Measurements from ENCODE around the gene LIME1.
"Not testable (repeated sequence)": the region's sequence is repeated elsewhere in the genome, so short reads cannot be mapped to it uniquely, and the experiment has no call there.

Gene LIME1

GRCh38 chr20:63708301-63709148 is 27.9 kb upstream of the LIME1 start:
- DNase-seq, result no peak

DNA sequence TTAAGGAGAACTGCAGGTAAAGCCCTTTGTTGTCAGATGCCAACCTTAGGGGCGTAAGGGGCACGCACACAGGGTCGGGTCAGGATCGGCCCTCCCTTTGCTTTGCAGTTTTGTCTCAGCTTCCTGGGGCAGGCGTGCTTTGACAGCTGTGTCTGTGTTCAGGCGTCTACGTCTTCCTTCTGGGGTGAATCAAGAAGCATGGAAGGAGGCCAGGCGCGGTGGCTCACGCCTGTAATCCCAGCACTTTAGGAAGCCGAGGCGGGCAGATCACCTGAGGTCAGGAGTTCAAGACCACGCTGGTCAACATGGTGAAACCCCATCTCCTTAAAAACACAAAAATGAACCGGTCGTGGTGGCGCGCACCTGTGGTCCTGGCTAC is 27.3 kb upstream of the LIME1 start:
- no peak for DNase-seq

DNA sequence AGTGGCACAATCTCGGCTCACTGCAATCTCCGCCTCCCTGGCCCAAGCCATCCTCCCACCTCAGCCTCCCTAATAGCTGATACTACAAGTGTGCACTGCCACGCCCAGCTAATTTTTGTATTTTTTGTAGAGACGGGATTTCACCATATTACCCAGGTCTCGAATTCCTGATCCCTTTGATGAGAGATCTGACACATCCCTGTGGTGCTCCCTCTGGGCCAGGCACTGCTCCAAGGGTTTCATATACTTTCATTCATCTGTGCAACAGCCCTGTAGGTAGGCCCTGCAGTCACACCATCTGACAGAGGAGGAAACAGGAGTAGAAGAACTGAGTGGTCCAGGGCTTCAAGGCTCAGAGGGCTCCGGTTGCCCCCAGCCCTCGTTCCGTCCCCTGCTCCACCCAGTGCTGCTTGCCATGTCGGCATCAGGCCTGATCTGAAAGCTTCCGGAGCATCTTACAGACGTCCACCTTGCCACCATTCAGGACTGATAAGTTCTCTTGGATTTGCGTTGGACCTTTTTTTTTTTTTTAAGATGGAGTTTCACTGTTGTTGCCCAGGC is 25.3 kb upstream of the LIME1 start:
- DNase-seq, result no peak

DNA sequence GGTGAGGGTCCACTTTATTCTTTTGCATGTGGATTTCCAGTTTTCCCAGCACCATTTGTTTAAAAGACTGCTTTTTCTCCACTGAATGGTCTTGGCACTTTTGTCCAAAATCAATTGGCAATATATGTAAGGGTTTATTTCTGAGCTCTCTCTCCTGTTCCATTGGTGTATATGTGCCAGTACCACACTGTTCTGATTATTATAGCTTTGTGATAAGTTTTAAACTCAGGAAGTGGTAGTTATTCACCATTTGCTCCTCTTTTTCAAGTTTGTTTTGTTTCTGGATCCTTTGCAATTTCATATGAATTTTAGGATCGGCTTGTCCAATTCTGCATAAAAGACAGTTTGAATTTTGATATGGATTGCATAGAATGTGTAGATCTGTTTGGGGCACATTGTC is 24.3 kb upstream of the LIME1 start:
- no peak for DNase-seq

- no peak for DNase-seq
Observed at GRCh38 chr20:63714858-63715257, 21.6 kb upstream of the LIME1 start.

- DNase-seq, result no peak
Observed at GRCh38 chr20:63718996-63719395, 17.5 kb upstream of the LIME1 start.

- DNase-seq, result not testable (repeated sequence)
Observed at GRCh38 chr20:63722967-63723622, 13.4 kb upstream of the LIME1 start.

GRCh38 chr20:63730189-63730733 is 6.2 kb upstream of the LIME1 start:
- not testable (repeated sequence) for DNase-seq

DNA sequence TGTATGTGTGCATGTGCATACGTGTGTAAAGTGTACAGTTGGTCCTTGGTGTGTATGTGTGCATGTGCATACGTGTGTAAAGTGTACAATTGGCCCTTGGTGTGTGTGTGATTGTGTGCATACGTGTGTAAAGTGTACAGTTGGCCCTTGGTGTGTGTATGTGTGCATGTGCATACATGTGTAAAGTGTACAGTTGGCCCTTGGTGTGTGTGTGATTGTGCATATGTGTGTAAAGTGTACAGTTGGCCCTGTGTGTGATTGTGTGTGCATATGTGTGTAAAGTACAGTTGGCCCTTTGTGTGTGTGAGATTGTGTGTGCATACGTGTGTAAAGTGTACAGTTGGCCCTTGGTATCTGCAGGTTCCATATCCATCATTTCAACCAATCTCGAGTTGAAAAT is 5.1 kb upstream of the LIME1 start:
- no peak for DNase-seq

GRCh38 chr20:63732118-63733095 is 4.1 kb upstream of the LIME1 start:
- DNase-seq, result no peak

DNA sequence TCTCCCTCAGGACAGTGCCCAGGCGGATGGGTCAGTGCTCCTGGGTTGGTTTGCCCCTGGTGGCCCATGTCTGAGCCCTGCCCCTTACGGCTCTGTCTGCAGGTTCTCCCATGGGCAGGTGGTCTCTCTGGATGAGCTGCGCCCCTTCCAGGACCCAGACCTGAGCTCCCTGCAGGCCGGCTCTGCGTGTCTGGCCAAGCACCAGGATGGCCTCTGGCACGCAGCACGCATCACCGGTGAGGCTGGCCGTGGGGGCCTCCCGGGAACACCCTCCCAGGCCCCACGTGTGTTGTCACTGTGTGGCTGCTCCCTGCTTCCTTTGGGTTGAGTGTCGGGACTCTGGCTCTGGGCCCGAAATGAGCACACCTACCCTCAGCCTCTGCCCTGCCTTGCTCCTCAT is 3.3 kb upstream of the LIME1 start:
- DNase-seq, result no peak

GRCh38 chr20:63733579-63734081 is 2.8 kb upstream of the LIME1 start:
- DNase-seq, result no peak

- DNase-seq, result no peak
Observed at GRCh38 chr20:63734111-63734945, 2.1 kb upstream of the LIME1 start.

DNA sequence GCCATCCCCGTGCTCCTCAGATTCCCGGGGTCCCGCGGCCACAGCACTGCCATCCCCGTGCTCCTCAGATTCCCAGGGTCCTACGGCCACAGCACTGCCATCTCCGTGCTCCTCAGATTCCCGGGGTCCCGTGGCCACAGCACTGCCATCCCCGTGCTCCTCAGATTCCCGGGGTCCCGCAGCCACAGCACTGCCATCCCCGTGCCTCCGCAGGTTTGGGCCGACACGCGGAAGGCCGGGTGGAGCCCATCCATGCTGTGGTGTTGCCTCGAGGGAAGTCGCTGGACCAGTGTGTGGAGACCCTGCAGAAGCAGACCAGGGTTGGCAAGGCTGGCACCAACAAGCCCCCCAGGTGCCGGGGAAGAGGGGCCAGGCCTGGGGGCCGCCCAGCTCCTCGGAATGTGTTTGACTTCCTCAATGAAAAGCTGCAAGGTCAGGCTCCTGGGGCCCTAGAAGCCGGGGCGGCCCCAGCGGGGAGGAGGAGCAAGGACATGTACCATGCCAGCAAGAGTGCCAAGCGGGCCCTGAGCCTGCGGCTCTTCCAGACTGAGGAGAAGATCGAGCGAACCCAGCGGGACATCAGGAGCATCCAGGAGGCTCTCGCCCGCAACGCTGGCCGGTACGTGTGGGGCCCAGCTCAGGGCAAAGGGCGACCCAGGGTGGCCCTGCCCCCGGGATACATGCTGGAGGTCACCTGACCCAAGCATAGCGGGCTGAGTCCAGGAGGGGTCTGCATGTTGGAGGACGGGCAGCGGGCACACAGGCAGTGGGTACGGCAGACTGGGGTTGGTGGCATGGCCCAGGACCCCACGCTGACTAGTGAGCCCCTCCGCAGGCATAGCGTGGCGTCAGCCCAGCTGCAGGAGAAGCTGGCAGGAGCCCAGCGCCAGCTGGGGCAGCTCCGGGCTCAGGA is 1.3 kb upstream of the LIME1 start:
- no peak for DNase-seq

GRCh38 chr20:63736893-63737694 is 630 bp downstream of the LIME1 start:
- no peak for DNase-seq

- DNase-seq, result no peak
Observed at GRCh38 chr20:63737695-63737944, 1.2 kb downstream of the LIME1 start.

DNA sequence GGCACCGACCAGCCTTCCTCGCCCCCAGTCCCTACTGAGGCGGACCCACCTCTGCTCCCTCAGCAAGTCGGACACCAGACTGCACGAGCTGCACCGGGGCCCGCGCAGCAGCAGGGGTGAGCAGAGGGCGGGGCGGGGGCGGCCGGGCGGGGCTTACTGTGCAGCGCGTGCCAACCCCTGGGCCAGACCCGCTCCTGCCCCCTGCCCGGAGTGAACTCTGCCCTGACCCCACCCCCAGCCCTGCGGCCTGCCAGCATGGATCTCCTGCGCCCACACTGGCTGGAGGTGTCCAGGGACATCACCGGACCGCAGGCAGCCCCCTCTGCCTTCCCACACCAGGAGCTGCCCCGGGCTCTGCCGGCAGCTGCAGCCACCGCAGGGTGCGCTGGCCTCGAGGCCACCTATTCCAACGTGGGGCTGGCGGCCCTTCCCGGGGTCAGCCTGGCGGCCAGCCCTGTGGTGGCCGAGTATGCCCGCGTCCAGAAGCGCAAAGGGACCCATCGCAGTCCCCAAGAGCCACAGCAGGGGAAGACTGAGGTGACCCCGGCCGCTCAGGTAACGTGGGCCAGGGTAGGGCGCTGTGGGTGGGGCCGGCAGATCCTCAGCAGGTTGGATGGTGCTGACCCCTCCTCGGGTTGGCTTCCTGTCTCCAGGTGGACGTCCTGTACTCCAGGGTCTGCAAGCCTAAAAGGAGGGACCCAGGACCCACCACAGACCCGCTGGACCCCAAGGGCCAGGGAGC is 1.7 kb downstream of the LIME1 start:
- no peak for DNase-seq

- DNase-seq, result no peak
Observed at GRCh38 chr20:63738687-63739129, 2.2 kb downstream of the LIME1 start.
